Esophagus muscularis mucosa (tissue), 4 donors: Measurements from ENCODE around the gene MYL12B. TPM values are rescaled to one million over a fixed set of nuclear protein-coding genes. Genes with fewer than 3 reads are reported as not detected.
A peak's percentile ranks its signal among the peaks of the same experiment; 100 is the strongest.

Source experiments
- DNase-seq: peaks from one replicate; pipeline ENCODE4 v3.0.0-alpha.2; 2017; ENCODE audit errors: extremely low spot score
- H3K27ac ChIP-seq, 4 donors: fragments of 200-600 bp; sonication (generic); replicated peaks in 1 of 4; 1 replicate in 3 of 4; 2 replicates in 1 of 4; pipeline ENCODE4 v1.5.1; 2016 to 2019; ENCODE audit warnings: mild to moderate bottlenecking in 1 of 4
- H3K27me3 ChIP-seq, 4 donors: fragments of 200-600 bp; sonication (generic); one replicate each; pipeline versions ENCODE4 v1.5.1 to v1.6.0; 2016 to 2019
- H3K36me3 ChIP-seq, 4 donors: fragments of 200-600 bp; sonication (generic); one replicate each; pipeline ENCODE4 v1.5.1; 2016 to 2019
- H3K4me1 ChIP-seq, 4 donors: fragments of 200-600 bp; sonication (generic); one replicate each; pipeline ENCODE4 v1.5.1; 2016 to 2019
- H3K4me3 ChIP-seq, 4 donors: fragments of 200-600 bp; sonication (generic); 1 replicate in 2 of 4; 2 replicates in 2 of 4; pipeline ENCODE4 v1.5.1; 2016 to 2019; ENCODE audit warnings: mild to moderate bottlenecking in 4 of 4, moderate library complexity in 1 of 4
- H3K9me3 ChIP-seq, 4 donors: fragments of 200-600 bp; sonication (generic); 1 replicate in 3 of 4; 2 replicates in 1 of 4; pipeline ENCODE4 v1.5.1; 2016 to 2019
- CTCF ChIP-seq, 3 experiments: fragments of 200-600 bp in 2 of 3; fragments of 450-650 bp in 1 of 3; sonication (generic) in 2 of 3; IDR thresholded peaks; one replicate each; pipeline ENCODE4 v1.5.1; 2017 to 2019; ENCODE audit warnings: antibody characterized with exemption in 3 of 3, mild to moderate bottlenecking in 2 of 3, moderate library complexity in 1 of 3
- EP300 ChIP-seq: sonication (generic); formaldehyde crosslinking; IDR thresholded peaks from one replicate; pipeline ENCODE4 v1.6.1; 2017; ENCODE audit warnings: antibody characterized with exemption
- POLR2A ChIP-seq: fragments of 450-650 bp; IDR thresholded peaks from one replicate; pipeline ENCODE4 v1.6.1; 2017; ENCODE audit warnings: antibody characterized with exemption, moderate library complexity, mild to moderate bottlenecking, low read depth
- POLR2AphosphoS5 ChIP-seq, 2 donors: sonication (generic); formaldehyde crosslinking; IDR thresholded peaks; one replicate each; pipeline ENCODE4 v1.6.1; 2017; ENCODE audit warnings: antibody characterized with exemption in 2 of 2
- WGBS: methylation state at CpG from one replicate; pipeline ENCODE4 v1.1.5; 2018; 5-methylcytosine and 5-hydroxymethylcytosine counted together
- intact Hi-C: fragments of 100-400 bp; cut with DNase I; formaldehyde crosslinking; loops from one replicate; pipeline ENCODE4 v1.15.1; 2023
- total RNA-seq, 4 donors: library from RNA; depleted of rRNA; stranded (reverse); fragments of >200 nt; gene quantifications; one replicate each; pipeline versions ENCODE4 v1.1.0 to v1.2.1, GENCODE V29; 2016

The MYL12B gene
- total RNA-seq, 4 donors from 2014 or later: 211 to 279 (median 244) TPM

GRCh38 chr18:3283253-3283863, 21.4 kb downstream of the MYL12B start:
- intact Hi-C loops: loop anchor here (1.0 to 5.0 kb wide), 3 partner anchors 174 to 385 kb away; no protein-coding TSS in a partner anchor
- H3K27ac ChIP-seq: peak overlapping the region in 3 of 4 donors; percentile 23 to 49 (median 35)
- no peak overlapping the region for H3K4me3 ChIP-seq

GRCh38 chr18:3283908-3284307, 22.0 kb downstream of the MYL12B start:
- no peak for TF ChIP-seq POLR2AphosphoS5 (IDR thresholded peaks at IDR 0.05)
- TF ChIP-seq EP300: no peak
- TF ChIP-seq POLR2A: no peak
- TF ChIP-seq CTCF (IDR thresholded peaks at IDR 0.05): no peak
- WGBS: 78% methylated on average over 7 of the region's 7 CpGs
- no peaks in the 10 kb centered on the region for H3K27me3 ChIP-seq
- H3K4me1 ChIP-seq: peaks cover 0 to 8% (median 6%) of the 10 kb centered on the region in 4 donors
- H3K27ac ChIP-seq: peak overlapping the region in 1 of 4 donors; percentile 49
- no peak overlapping the region for H3K4me3 ChIP-seq
- intact Hi-C loops: loop anchor here (1.0 to 5.0 kb wide), 3 partner anchors 173 to 384 kb away; no protein-coding TSS in a partner anchor
- DNase-seq: no peak
- peaks cover 0 to 4% (median 0%) of the 10 kb centered on the region in 4 donors for H3K36me3 ChIP-seq
- H3K9me3 ChIP-seq: no peaks in the 10 kb centered on the region

More at GRCh38 chr18:3283253-3283863, 21.4 kb downstream of the MYL12B start:
- no peak for DNase-seq
- TF ChIP-seq CTCF (IDR thresholded peaks at IDR 0.05): no peak
- TF ChIP-seq EP300: no peak
- TF ChIP-seq POLR2A: no peak
- no peak for TF ChIP-seq POLR2AphosphoS5 (IDR thresholded peaks at IDR 0.05)
- 82% methylated on average over 10 of the region's 10 CpGs for WGBS
- Histone ChIP-seq H3K4me1 (peaks cover 0 to 8% (median 6%) of the 10 kb centered on the region in 4 donors), H3K36me3 (peaks cover 0 to 10% (median 2%) of the 10 kb centered on the region in 4 donors), H3K27me3 (no peaks in the 10 kb centered on the region), H3K9me3 (no peaks in the 10 kb centered on the region)

GRCh38 chr18:3284501-3284900, 22.6 kb downstream of the MYL12B start:
- intact Hi-C loops: loop anchor here (5.0 kb wide), 2 partner anchors 173 to 308 kb away; no protein-coding TSS in a partner anchor
- H3K36me3 ChIP-seq: no peaks in the 10 kb centered on the region
- peaks cover 0 to 8% (median 6%) of the 10 kb centered on the region in 4 donors for H3K4me1 ChIP-seq
- DNase-seq: no peak
- no peak overlapping the region for H3K27ac ChIP-seq
- no peaks in the 10 kb centered on the region for H3K9me3 ChIP-seq
- no peaks in the 10 kb centered on the region for H3K27me3 ChIP-seq
- WGBS: 95% methylated on average over 9 of the region's 9 CpGs
- H3K4me3 ChIP-seq: no peak overlapping the region
- TF ChIP-seq EP300 (no peak), POLR2A (no peak), CTCF (IDR thresholded peaks at IDR 0.05) (no peak), POLR2AphosphoS5 (IDR thresholded peaks at IDR 0.05) (no peak)

GRCh38 chr18:3286159-3286558, 24.2 kb downstream of the MYL12B start:
- Histone ChIP-seq H3K36me3 (no peaks in the 10 kb centered on the region), H3K4me3 (no peak overlapping the region), H3K27ac (no peak overlapping the region), H3K9me3 (peaks cover 0 to 3% (median 0%) of the 10 kb centered on the region in 4 donors), H3K4me1 (peaks cover 0 to 8% (median 6%) of the 10 kb centered on the region in 4 donors), H3K27me3 (no peaks in the 10 kb centered on the region)
- intact Hi-C loops: no loop called here
- 89% methylated on average over 7 of the region's 7 CpGs for WGBS
- TF ChIP-seq CTCF (IDR thresholded peaks at IDR 0.05): no peak
- no peak for DNase-seq
